Activated naive CD4-positive, alpha-beta T cell treated with anti-CD3 and anti-CD28 coated beads for 36 hours (primary cell): Measurements from ENCODE around the gene ALG6. TPM values are rescaled to one million over a fixed set of nuclear protein-coding genes. Genes with fewer than 3 reads are reported as not detected.

ENCODE experiments used
- CTCF ChIA-PET: fragments of 350-600 bp; sonication (Branson Sonifier 250); formaldehyde crosslinking; loops from one replicate; lab custom pipeline; 2021; ENCODE audit warnings: antibody characterized with exemption; lab: Charles Lee
- DNase-seq: peaks from one replicate; pipeline ENCODE4 v3.0.0-alpha.2; 2020
- H3K27ac Mint-ChIP-seq: one replicate; pipeline ENCODE4 v1.8.0; 2021; ENCODE audit warnings: mild to moderate bottlenecking, mixed read lengths
- H3K27me3 Mint-ChIP-seq: one replicate; pipeline ENCODE4 v1.8.0; 2021; ENCODE audit warnings: low read depth, mixed read lengths
- H3K36me3 Mint-ChIP-seq: one replicate; pipeline ENCODE4 v1.8.0; 2021; ENCODE audit warnings: low read depth, mixed read lengths
- H3K4me1 Mint-ChIP-seq: one replicate; pipeline ENCODE4 v1.8.0; 2021; ENCODE audit warnings: low read depth, mixed read lengths
- H3K4me3 Mint-ChIP-seq: one replicate; pipeline ENCODE4 v1.8.0; 2021; ENCODE audit warnings: mild to moderate bottlenecking, moderate library complexity, mixed read lengths
- H3K9me3 Mint-ChIP-seq: one replicate; pipeline ENCODE4 v1.8.0; 2021; ENCODE audit warnings: mixed read lengths
- intact Hi-C: fragments of 100-400 bp; cut with micrococcal nuclease; formaldehyde crosslinking; loops from one replicate; pipeline ENCODE4 v1.15.1; 2023
- total RNA-seq, 2 experiments: library from RNA; stranded (reverse); gene quantifications; one replicate each; pipeline ENCODE4 v1.2.3, GENCODE V29; 2021

The ALG6 gene
- total RNA-seq, 2 experiments from 2014 or later: 11.0 to 13.5 TPM

- peaks cover 8% of the 10 kb centered on the region for H3K9me3 Mint-ChIP-seq
- intact Hi-C loops: loop anchor here (1.0 to 10.0 kb wide), 6 partner anchors 44 to 886 kb away; partner anchors contain the start of genes ALG6, EFCAB7, ITGB3BP and PGM1
- H3K27ac Mint-ChIP-seq: no peak overlapping the region
- peak; percentile 51 for DNase-seq
- peak overlapping the region; percentile 77 for H3K4me3 Mint-ChIP-seq
- peaks cover 72% of the 10 kb centered on the region for H3K27me3 Mint-ChIP-seq
- CTCF ChIA-PET: interaction anchor here (0.6 to 1.3 kb wide), 2 partner anchors 12 to 353 kb away, joined by 3 read pairs; no protein-coding TSS in a partner anchor
- H3K4me1 Mint-ChIP-seq: peaks cover 45% of the 10 kb centered on the region
- peaks cover 6% of the 10 kb centered on the region for H3K36me3 Mint-ChIP-seq
These were observed 44.2 kb upstream of the ALG6 start for GRCh38 chr1:63322944-63323864.

- peaks cover 36% of the 10 kb centered on the region for H3K4me1 Mint-ChIP-seq
- H3K36me3 Mint-ChIP-seq: peaks cover 3% of the 10 kb centered on the region
- no peak overlapping the region for H3K27ac Mint-ChIP-seq
- peaks cover 3% of the 10 kb centered on the region for H3K9me3 Mint-ChIP-seq
- peaks cover 72% of the 10 kb centered on the region for H3K27me3 Mint-ChIP-seq
- intact Hi-C loops: loop anchor here (1.0 to 10.0 kb wide), 6 partner anchors 43 to 887 kb away; partner anchors contain the start of genes ALG6, EFCAB7, ITGB3BP and PGM1
- no peak for DNase-seq
- peak overlapping the region; percentile 69 for H3K4me3 Mint-ChIP-seq
- CTCF ChIA-PET: interaction anchor here (0.6 to 1.3 kb wide), 2 partner anchors 11 to 354 kb away, joined by 3 read pairs; no protein-coding TSS in a partner anchor
These were observed 43.3 kb upstream of the ALG6 start for GRCh38 chr1:63323865-63324778.

- intact Hi-C loops: loop anchor here (5.0 to 10.0 kb wide), 3 partner anchors 450 to 887 kb away; partner anchors contain the start of genes ROR1 and USP1
- peaks cover 72% of the 10 kb centered on the region for H3K27me3 Mint-ChIP-seq
- DNase-seq: no peak
- CTCF ChIA-PET: no interaction called here
- peak overlapping the region; percentile 69 for H3K4me3 Mint-ChIP-seq
- H3K27ac Mint-ChIP-seq: no peak overlapping the region
- no peaks in the 10 kb centered on the region for H3K36me3 Mint-ChIP-seq
- peaks cover 37% of the 10 kb centered on the region for H3K4me1 Mint-ChIP-seq
- no peaks in the 10 kb centered on the region for H3K9me3 Mint-ChIP-seq
These were observed 42.7 kb upstream of the ALG6 start for GRCh38 chr1:63324779-63325119.

- intact Hi-C loops: loop anchor here (10.0 kb wide), 2 partner anchors 449 to 481 kb away; partner anchors contain the start of gene ROR1
- Mint-ChIP-seq H3K36me3 (no peaks in the 10 kb centered on the region), H3K4me1 (peaks cover 36% of the 10 kb centered on the region), H3K4me3 (no peak overlapping the region), H3K27ac (no peak overlapping the region), H3K27me3 (peaks cover 71% of the 10 kb centered on the region), H3K9me3 (no peaks in the 10 kb centered on the region)
- CTCF ChIA-PET: interaction anchor here (2.1 kb wide), 1 partner anchor 9 kb away, joined by 12 read pairs; no protein-coding TSS in a partner anchor
- DNase-seq: no peak
These were observed 42.0 kb upstream of the ALG6 start for GRCh38 chr1:63325279-63325985.

- CTCF ChIA-PET: interaction anchor here (1.4 to 2.1 kb wide), 2 partner anchors 10 to 85 kb away, joined by 3 to 12 read pairs; no protein-coding TSS in a partner anchor
- Mint-ChIP-seq H3K36me3 (no peaks in the 10 kb centered on the region), H3K27me3 (peaks cover 71% of the 10 kb centered on the region), H3K4me1 (peaks cover 34% of the 10 kb centered on the region), H3K9me3 (no peaks in the 10 kb centered on the region), H3K27ac (no peak overlapping the region), H3K4me3 (no peak overlapping the region)
- intact Hi-C loops: loop anchor here (2.0 to 10.0 kb wide), 4 partner anchors 213 to 541 kb away; partner anchors contain the start of genes ATG4C and ROR1
- DNase-seq: no peak
These were observed 41.3 kb upstream of the ALG6 start for GRCh38 chr1:63326106-63326472.

GRCh38 chr1:63326473-63327380 is 40.7 kb upstream of the ALG6 start:
- Mint-ChIP-seq H3K9me3 (no peaks in the 10 kb centered on the region), H3K4me3 (no peak overlapping the region), H3K27me3 (peaks cover 68% of the 10 kb centered on the region), H3K27ac (no peak overlapping the region), H3K4me1 (peaks cover 28% of the 10 kb centered on the region), H3K36me3 (no peaks in the 10 kb centered on the region)
- intact Hi-C loops: loop anchor here (1.0 to 10.0 kb wide), 6 partner anchors 8 to 542 kb away; partner anchors contain the start of genes ATG4C and ROR1
- no peak for DNase-seq
- CTCF ChIA-PET: interaction anchor here (0.6 to 2.1 kb wide), 4 partner anchors 10 to 110 kb away, joined by 3 to 12 read pairs (median 3); no protein-coding TSS in a partner anchor

GRCh38 chr1:63327417-63328054 is 39.9 kb upstream of the ALG6 start:
- Mint-ChIP-seq H3K4me1 (peaks cover 26% of the 10 kb centered on the region), H3K27me3 (peaks cover 68% of the 10 kb centered on the region), H3K9me3 (no peaks in the 10 kb centered on the region), H3K27ac (no peak overlapping the region), H3K36me3 (no peaks in the 10 kb centered on the region), H3K4me3 (no peak overlapping the region)
- CTCF ChIA-PET: interaction anchor here (0.6 to 2.1 kb wide), 5 partner anchors 9 to 109 kb away, joined by 3 to 12 read pairs (median 3); no protein-coding TSS in a partner anchor
- DNase-seq: peak; percentile 74
- intact Hi-C loops: loop anchor here (1.0 to 10.0 kb wide), 6 partner anchors 9 to 543 kb away; partner anchors contain the start of genes ATG4C and ROR1

- Mint-ChIP-seq H3K9me3 (no peaks in the 10 kb centered on the region), H3K27ac (no peak overlapping the region), H3K4me1 (peaks cover 26% of the 10 kb centered on the region), H3K4me3 (no peak overlapping the region), H3K27me3 (peaks cover 73% of the 10 kb centered on the region), H3K36me3 (no peaks in the 10 kb centered on the region)
- intact Hi-C loops: loop anchor here (10.0 kb wide), 2 partner anchors 447 to 483 kb away; partner anchors contain the start of gene ROR1
- CTCF ChIA-PET: interaction anchor here (1.2 to 1.3 kb wide), 2 partner anchors 8 to 114 kb away, joined by 3 read pairs; no protein-coding TSS in a partner anchor
- no peak for DNase-seq
These were observed 39.3 kb upstream of the ALG6 start for GRCh38 chr1:63328122-63328521.

GRCh38 chr1:63328781-63329180 is 38.6 kb upstream of the ALG6 start:
- Mint-ChIP-seq H3K27me3 (peaks cover 74% of the 10 kb centered on the region), H3K4me1 (peaks cover 26% of the 10 kb centered on the region), H3K4me3 (no peak overlapping the region), H3K36me3 (no peaks in the 10 kb centered on the region), H3K27ac (no peak overlapping the region), H3K9me3 (no peaks in the 10 kb centered on the region)
- CTCF ChIA-PET: interaction anchor here (0.7 to 1.3 kb wide), 3 partner anchors 7 to 209 kb away, joined by 3 read pairs; no protein-coding TSS in a partner anchor
- intact Hi-C loops: loop anchor here (10.0 kb wide), 2 partner anchors 446 to 484 kb away; partner anchors contain the start of gene ROR1
- no peak for DNase-seq
